ENCODE data around the gene KCNJ10.

DNA sequence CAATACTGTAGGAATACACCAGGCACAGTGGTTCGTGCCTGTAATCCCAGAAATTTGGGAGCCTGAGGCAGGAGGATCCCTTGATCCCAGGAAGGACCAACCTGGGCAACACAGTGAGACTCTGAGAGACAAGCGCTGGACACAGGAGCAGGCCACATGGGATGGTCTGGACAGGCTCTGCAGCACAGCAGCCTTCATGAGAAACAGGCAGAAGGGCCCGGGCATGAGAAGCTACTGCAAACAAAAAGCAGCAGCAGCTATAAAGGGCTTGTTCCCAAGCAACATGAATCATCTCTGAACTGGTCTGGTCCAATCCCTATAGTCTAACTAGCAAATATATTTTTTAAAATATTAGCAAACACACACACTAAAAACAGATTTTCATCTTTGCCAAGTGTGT, 80.4 kb downstream of the KCNJ10 start:
- TF ChIP-seq, protein P1, sequence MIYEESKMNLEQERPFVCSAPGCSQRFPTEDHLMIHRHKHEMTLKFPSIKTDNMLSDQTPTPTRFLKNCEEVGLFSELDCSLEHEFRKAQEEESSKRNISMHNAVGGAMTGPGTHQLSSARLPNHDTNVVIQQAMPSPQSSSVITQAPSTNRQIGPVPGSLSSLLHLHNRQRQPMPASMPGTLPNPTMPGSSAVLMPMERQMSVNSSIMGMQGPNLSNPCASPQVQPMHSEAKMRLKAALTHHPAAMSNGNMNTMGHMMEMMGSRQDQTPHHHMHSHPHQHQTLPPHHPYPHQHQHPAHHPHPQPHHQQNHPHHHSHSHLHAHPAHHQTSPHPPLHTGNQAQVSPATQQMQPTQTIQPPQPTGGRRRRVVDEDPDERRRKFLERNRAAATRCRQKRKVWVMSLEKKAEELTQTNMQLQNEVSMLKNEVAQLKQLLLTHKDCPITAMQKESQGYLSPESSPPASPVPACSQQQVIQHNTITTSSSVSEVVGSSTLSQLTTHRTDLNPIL (CRISPR knock-in tag; IDR thresholded peaks at IDR 0.05; ENCODE audit: low read depth) = no peak
- TF ChIP-seq, protein P2, sequence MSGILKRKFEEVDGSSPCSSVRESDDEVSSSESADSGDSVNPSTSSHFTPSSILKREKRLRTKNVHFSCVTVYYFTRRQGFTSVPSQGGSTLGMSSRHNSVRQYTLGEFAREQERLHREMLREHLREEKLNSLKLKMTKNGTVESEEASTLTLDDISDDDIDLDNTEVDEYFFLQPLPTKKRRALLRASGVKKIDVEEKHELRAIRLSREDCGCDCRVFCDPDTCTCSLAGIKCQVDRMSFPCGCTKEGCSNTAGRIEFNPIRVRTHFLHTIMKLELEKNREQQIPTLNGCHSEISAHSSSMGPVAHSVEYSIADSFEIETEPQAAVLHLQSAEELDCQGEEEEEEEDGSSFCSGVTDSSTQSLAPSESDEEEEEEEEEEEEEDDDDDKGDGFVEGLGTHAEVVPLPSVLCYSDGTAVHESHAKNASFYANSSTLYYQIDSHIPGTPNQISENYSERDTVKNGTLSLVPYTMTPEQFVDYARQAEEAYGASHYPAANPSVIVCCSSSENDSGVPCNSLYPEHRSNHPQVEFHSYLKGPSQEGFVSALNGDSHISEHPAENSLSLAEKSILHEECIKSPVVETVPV (CRISPR knock-in tag; IDR thresholded peaks at IDR 0.05) = no peak
- no peak for TF ChIP-seq OSR1 (CRISPR knock-in tag; IDR thresholded peaks at IDR 0.05)
